GM12873 (cell line): ENCODE results near the gene TGIF1.

Experiments
- CTCF ChIP-seq: IDR thresholded peaks from 2 replicates; pipeline ENCODE4 v1.5.1; 2012; ENCODE audit warnings: low read depth, mild to moderate bottlenecking, moderate library complexity, low read length, control low read depth; ENCODE audit not compliant: insufficient read depth; ENCODE audit errors: missing control alignments

The TGIF1 gene

DNA sequence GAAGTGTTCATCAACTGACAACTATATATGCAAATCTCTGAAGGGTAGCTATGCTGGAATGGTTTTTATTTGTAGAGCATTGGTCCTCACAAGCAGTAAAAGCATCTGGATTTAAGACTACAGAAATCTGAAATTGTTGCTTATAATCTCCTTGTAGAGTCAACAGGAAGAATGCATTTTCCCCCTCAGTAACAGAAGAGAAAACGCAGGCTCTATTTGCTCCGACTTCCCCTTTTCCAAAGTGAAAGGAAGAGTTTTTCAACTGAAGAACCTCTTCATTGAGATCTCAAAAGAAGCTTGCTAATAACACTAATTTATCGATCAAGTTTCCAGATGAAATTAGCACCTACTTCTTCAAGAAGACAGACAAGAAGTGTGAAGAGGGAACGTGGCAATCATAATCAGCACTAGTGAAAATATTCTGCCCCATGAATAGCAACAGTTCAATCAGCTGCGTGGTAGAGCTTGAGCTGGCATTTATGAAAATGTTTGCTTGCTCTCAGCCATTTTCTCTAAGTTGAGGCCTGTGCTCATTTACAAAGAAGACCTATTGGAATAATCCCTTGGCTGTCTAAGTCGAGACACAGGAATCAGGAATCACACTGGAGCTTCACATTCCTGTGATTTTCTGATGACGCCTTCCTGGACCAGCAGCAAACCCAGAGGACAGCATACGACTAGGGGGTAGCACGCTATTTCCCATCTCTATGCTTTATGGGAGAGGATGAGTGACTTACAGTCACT lies 43.7 kb downstream of the TGIF1 start:
- TF ChIP-seq CTCF: no peak

DNA sequence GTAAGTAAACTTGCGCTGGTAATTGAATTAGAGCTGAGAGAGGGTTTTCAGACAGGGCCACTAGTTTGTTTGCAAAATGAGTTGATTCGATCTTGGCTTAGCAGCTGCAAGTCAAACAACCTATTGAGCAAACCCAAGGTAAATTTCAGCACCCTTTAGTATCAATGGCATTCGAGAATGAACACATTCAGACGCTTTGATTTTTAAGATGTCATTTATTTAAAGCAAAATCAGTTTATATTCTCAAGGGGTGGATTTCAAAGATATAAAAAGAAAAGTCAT lies 44.2 kb downstream of the TGIF1 start:
- TF ChIP-seq CTCF: no peak

DNA sequence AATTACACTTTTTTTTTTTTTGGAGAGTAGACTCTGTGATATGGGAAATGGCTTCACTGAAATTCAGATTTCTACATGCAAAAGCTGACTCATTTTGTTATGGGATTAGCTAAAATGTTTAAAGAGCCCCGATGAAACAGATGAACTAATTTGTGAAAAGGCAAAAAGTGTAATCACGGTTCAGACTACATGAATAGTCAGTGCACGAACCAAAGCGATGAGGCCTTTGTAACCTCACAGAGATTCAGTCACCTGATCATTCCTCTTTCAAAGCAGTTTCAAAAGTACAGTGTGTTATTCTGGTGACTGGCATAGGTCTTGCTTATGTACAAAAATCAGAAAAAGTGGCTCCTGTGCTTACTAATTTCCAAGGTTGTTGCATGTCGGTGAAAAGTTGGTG lies 44.6 kb downstream of the TGIF1 start:
- TF ChIP-seq CTCF: no peak

- no peak for TF ChIP-seq CTCF
Observed at GRCh38 chr18:3495691-3496430, 45.9 kb downstream of the TGIF1 start.

- TF ChIP-seq CTCF: no peak
Observed at GRCh38 chr18:3498698-3499471, 48.9 kb downstream of the TGIF1 start.

GRCh38 chr18:3499501-3499900 lies 49.5 kb downstream of the TGIF1 start:
- TF ChIP-seq CTCF: no peak

DNA sequence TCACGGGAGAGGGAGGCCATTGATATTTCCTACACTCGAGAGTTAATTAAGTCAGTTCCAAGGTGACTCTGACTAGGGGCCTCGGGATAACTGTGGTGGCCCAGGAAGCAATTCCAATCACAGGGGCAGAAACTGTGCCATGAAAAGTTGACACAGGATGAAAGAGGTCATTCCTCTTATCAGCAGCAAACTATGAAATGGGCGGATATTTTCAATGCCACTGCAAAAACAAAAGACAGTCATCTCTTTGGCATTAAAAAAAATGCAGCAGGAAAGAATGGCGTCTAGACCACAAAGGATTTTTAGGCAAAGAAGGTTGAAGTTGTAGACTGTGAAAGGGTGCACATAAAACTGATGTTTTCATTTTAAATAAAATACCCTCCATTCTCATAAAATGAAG lies 50.0 kb downstream of the TGIF1 start:
- TF ChIP-seq CTCF: no peak
